ENCODE results near the gene DST. TPM values are rescaled to one million over a fixed set of nuclear protein-coding genes. Genes with fewer than 3 reads are reported as not detected.

The DST gene
- total RNA-seq, 1 experiment from 2014 or later: 91.9 TPM

DNA sequence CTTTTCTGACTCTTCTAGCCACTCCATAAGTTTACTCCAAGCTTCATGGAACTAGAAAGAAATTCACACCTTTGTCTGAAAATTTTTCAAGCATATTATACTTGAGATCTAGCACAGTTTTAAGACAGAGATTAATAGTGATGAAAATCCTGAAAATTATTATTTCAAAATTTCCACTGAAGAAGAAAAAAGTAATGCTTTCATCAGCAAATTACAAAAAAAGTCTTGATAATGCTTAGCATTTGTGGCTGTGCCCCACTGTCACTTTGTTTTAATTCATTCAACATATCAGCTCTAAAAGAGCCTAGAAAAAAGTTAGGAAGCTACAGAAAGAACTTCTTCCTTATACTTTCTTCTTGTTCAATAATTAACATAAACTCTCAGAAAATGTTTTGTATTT is 153.1 kb downstream of the DST start:
- Mint-ChIP-seq H3K27ac (no peak overlapping the region), H3K4me3 (no peak overlapping the region), H3K9me3 (no peaks in the 10 kb centered on the region), H3K36me3 (ENCODE audit: insufficient read depth in 1 of 3, low read depth in 3 of 3) (peaks cover 20 to 47% (median 43%) of the 10 kb centered on the region in 3 experiments; a peak in 6 of 7 replicates), H3K27me3 (ENCODE audit: low read depth) (no peaks in the 10 kb centered on the region), H3K4me1 (peaks cover 0 to 3% of the 10 kb centered on the region in 2 experiments; a peak in 1 of 4 replicates)
- no peak overlapping the region for H3T11ph ChIP-seq (ENCODE audit: low read length)
- H3K79me1 ChIP-seq (ENCODE audit: insufficient read depth, low read depth, low read length, poor library complexity, severe bottlenecking): no peaks in the 10 kb centered on the region
- H2AFZ ChIP-seq (ENCODE audit: low read length): no peak overlapping the region
- H3K56ac ChIP-seq (ENCODE audit: insufficient read length, low read depth, low read length): no peak overlapping the region
- H2AK5ac ChIP-seq (ENCODE audit: insufficient read length, low read length): no peak overlapping the region
- H4K91ac ChIP-seq (ENCODE audit: insufficient read length, low read depth, low read length): no peak overlapping the region
- no peak overlapping the region for H2BK5ac ChIP-seq (ENCODE audit: insufficient read length, low read length)
- H2BK12ac ChIP-seq (ENCODE audit: insufficient read length, low read depth, low read length): no peak overlapping the region
- TF ChIP-seq, protein P1, sequence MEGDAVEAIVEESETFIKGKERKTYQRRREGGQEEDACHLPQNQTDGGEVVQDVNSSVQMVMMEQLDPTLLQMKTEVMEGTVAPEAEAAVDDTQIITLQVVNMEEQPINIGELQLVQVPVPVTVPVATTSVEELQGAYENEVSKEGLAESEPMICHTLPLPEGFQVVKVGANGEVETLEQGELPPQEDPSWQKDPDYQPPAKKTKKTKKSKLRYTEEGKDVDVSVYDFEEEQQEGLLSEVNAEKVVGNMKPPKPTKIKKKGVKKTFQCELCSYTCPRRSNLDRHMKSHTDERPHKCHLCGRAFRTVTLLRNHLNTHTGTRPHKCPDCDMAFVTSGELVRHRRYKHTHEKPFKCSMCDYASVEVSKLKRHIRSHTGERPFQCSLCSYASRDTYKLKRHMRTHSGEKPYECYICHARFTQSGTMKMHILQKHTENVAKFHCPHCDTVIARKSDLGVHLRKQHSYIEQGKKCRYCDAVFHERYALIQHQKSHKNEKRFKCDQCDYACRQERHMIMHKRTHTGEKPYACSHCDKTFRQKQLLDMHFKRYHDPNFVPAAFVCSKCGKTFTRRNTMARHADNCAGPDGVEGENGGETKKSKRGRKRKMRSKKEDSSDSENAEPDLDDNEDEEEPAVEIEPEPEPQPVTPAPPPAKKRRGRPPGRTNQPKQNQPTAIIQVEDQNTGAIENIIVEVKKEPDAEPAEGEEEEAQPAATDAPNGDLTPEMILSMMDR (conservative IDR thresholded peaks at IDR 0.05): no peak
- H3K27me3 ChIP-seq (ENCODE audit: insufficient read depth, low read length): no peaks in the 10 kb centered on the region
- H3K4ac ChIP-seq (ENCODE audit: low read depth, low read length): no peak overlapping the region
- H4K5ac ChIP-seq (ENCODE audit: insufficient read length, low read depth, low read length): no peak overlapping the region
- no peak overlapping the region for H3K23ac ChIP-seq (ENCODE audit: insufficient read length, low read depth, low read length)
- no peak overlapping the region for H3K4me2 ChIP-seq (ENCODE audit: insufficient read depth, insufficient read length, low read length)
- H3K4me1 ChIP-seq (ENCODE audit: insufficient read depth, low read length): no peaks in the 10 kb centered on the region
- H4K8ac ChIP-seq (replicated peaks; ENCODE audit: insufficient read length, low read depth, low read length): no peak overlapping the region
- H3K14ac ChIP-seq (ENCODE audit: insufficient read depth, low read length): no peak overlapping the region
- no peak overlapping the region for H3K27ac ChIP-seq (ENCODE audit: insufficient read length, low read depth, low read length)
- H2BK15ac ChIP-seq (ENCODE audit: low read depth, low read length): no peak overlapping the region
- H3K23me2 ChIP-seq (ENCODE audit: insufficient read length, low read depth, low read length, poor library complexity, severe bottlenecking): no peaks in the 10 kb centered on the region
- H3K18ac ChIP-seq (ENCODE audit: insufficient read length, low read depth, low read length): no peak overlapping the region
- H3K9ac ChIP-seq (ENCODE audit: extremely low read depth, insufficient read length, low read length): no peak overlapping the region
- H2BK120ac ChIP-seq (ENCODE audit: low read depth, low read length, poor library complexity, severe bottlenecking): no peak overlapping the region
- no peak overlapping the region for H2BK20ac ChIP-seq (ENCODE audit: low read depth, low read length, poor library complexity, severe bottlenecking)
- no peaks in the 10 kb centered on the region for H4K20me1 ChIP-seq (ENCODE audit: control insufficient read depth, insufficient read depth, insufficient read length)
- no peak for DNase-seq
- H3K9me3 ChIP-seq (ENCODE audit: control insufficient read depth, low read depth, low read length): no peaks in the 10 kb centered on the region
- no peaks in the 10 kb centered on the region for H3K79me2 ChIP-seq (ENCODE audit: insufficient read depth, low read length)
